GM13976 (cell line): ENCODE results near the gene XPA.

ENCODE experiments used
- DNase-seq: peaks from one replicate; pipeline ENCODE4 v3.0.0; 2012; ENCODE audit warnings: low spot score
- in situ Hi-C: fragments of 300-500 bp; cut with MboI; formaldehyde crosslinking; loops from one replicate; pipeline ENCODE4 v1.12.0; 2022; ENCODE audit warnings: low sequenced_read_pairs, mixed read lengths, inconsistent platforms; ENCODE audit not compliant: unreplicated experiment
- TF ChIP-seq, protein P1 (sequence below): IDR thresholded peaks from 2 replicates; pipeline ENCODE4 v1.5.1; 2012; ENCODE audit warnings: borderline replicate concordance, mild to moderate bottlenecking; ENCODE audit not compliant: insufficient read depth; ENCODE audit errors: extremely low read depth, missing control alignments, control extremely low read depth

The XPA gene

DNA sequence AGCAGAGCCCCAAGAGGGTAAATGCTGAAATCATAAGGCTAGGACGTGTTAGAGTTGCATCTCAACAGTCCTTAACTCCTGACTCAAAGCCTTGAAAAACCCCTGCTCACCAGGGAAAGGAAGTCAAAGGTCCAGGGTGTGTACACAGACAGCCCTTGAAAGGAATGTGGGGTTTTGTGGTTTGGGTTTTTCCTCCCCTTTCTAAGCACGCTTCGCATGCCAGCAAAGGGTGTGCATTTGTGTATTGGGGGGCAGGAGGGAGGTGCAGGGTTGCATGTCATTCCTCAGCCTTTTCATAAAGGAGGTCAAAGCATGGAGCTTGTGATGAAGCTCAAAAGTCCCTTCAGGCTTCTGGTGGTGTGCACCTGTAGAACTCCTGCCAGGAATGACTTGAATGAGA, 17.3 kb upstream of the XPA start:
- in situ Hi-C loops, result no loop called here
- TF ChIP-seq, protein P1, sequence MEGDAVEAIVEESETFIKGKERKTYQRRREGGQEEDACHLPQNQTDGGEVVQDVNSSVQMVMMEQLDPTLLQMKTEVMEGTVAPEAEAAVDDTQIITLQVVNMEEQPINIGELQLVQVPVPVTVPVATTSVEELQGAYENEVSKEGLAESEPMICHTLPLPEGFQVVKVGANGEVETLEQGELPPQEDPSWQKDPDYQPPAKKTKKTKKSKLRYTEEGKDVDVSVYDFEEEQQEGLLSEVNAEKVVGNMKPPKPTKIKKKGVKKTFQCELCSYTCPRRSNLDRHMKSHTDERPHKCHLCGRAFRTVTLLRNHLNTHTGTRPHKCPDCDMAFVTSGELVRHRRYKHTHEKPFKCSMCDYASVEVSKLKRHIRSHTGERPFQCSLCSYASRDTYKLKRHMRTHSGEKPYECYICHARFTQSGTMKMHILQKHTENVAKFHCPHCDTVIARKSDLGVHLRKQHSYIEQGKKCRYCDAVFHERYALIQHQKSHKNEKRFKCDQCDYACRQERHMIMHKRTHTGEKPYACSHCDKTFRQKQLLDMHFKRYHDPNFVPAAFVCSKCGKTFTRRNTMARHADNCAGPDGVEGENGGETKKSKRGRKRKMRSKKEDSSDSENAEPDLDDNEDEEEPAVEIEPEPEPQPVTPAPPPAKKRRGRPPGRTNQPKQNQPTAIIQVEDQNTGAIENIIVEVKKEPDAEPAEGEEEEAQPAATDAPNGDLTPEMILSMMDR, result no peak
- no peak for DNase-seq

- DNase-seq, result no peak
- TF ChIP-seq, protein P1, result no peak
- in situ Hi-C loops, result no loop called here
Observed at GRCh38 chr9:97711223-97711626, 14.1 kb upstream of the XPA start.

DNA sequence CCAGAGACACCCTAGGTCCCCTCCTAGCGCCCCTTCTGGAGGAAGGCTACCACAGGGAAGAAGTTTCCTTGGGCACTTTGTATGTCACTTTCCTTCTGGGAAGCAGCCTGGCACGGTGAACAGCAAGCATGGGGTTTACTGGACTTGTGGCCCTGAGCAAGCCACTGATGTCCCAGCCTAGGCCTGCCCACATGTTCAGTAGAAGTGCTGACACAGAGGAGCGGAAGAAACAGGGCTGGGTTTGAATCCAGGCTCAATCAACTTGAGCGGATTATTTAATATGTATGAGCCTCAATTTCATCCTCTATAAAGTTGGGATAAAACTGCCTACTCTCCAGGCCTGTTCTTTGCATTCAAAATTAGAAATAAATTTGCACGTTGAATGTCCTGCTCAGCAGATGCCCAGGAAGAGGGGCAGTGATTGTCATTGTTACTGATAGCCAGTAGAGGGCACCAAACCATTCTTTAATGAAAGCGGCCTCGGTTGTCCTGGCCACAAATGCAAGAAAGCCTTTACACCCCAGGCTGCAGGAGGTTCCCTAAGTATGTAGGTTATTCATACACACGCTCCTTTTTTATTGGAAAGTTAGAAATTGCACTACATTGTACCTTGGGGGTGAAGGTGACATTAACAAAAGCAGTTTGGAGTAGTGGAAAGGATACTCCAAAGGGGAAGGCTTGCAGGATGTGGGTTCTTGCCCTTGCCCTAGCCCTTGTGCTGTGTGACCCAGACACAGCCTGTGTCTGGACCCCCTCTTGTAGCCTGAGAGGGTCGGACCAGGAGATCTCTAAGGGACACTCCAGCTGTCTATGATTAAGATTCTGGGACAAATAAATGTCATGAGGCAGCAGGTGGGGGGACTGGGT, 13.4 kb upstream of the XPA start:
- in situ Hi-C loops, result no loop called here
- peak; percentile 81 for DNase-seq
- TF ChIP-seq, protein P1, result peak; percentile 82

DNA sequence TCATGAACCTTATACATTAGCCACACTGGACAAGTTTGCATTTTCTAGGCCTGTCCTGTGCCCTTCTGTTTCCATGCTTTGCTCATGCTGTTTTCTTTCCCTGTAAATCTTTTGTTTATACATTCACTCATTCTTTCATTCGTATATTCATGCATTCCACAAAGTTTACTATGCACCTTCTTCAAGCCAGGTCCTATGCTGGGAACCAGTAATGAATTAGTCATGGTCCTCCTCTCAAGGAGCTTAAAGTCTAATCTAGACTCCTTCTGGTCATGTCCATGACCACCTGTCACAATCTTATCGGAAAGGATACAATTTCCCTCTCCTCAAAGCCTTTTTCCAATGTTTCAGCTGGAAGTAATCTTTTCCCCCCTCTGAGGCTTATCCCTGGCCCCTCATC, 9.1 kb upstream of the XPA start:
- in situ Hi-C loops, result loop anchor here (10.0 kb wide), 1 partner anchor 199 kb away; no protein-coding TSS in a partner anchor
- no peak for DNase-seq
- TF ChIP-seq, protein P1, result no peak

DNA sequence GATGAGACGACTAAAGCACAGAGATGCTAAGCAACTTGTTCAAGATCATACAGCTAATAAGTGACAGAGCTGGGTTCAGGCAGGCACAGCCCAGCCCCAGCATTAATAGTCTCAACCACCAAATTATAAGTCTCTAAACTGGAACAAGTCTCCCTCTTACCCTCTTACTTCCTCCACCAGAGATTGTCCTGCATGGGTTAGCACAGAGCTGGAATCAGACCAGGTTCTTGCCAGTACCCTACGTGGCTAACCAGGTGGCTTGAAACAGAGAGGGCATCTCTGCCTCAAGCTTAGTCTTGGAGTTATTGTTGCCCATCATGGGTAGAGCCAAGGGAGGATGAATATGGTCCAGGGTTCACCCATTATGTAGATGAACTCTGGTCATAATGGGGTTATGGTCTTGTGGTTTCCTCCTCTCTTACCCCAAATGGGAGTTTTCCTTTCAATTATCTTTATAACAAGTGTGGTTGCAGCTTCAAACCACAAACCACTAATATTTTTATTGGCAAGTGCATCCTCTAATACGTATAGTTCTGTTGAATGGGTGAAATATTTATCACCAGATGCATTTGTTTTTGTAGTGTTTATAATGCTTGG, 8.3 kb upstream of the XPA start:
- TF ChIP-seq, protein P1, result no peak
- in situ Hi-C loops, result loop anchor here (10.0 kb wide), 1 partner anchor 199 kb away; no protein-coding TSS in a partner anchor
- no peak for DNase-seq

GRCh38 chr9:97704851-97705250, 7.7 kb upstream of the XPA start:
- in situ Hi-C loops, result loop anchor here (10.0 kb wide), 1 partner anchor 200 kb away; no protein-coding TSS in a partner anchor
- DNase-seq, result no peak
- TF ChIP-seq, protein P1, result no peak
